IMR-90 (cell line): ENCODE measurements around the gene CHMP3. TPM values are rescaled to one million over a fixed set of nuclear protein-coding genes. Genes with fewer than 3 reads are reported as not detected.

ENCODE experiments used
- ATAC-seq: fragments of 200-7000 bp; cut with Tn5 transposase; 2 replicates; pipeline ENCODE4 v1.9.1; 2020; ENCODE audit warnings: low read depth, mild to moderate bottlenecking, moderate library complexity
- BruUV-seq: library from RNA; stranded (reverse); fragments of 400-500 nt; replicated peaks from 2 replicates; lab custom pipeline; 2021; lab: Mats Ljungman, UMichigan
- CTCF ChIA-PET: fragments of 300-600 bp; formaldehyde crosslinking; extraction: SDS; loops from one replicate; lab custom pipeline; 2021; ENCODE audit warnings: antibody characterized with exemption; lab: Yijun Ruan, JAX
- POLR2A ChIA-PET: fragments of 300-600 bp; sonication (Branson Sonifier 250); formaldehyde crosslinking; loops from one replicate; lab custom pipeline; 2022; ENCODE audit warnings: antibody characterized with exemption; ENCODE audit not compliant: unreplicated experiment; lab: Charles Lee
- DNase-seq: peaks from one replicate; pipeline ENCODE4 v3.0.0; 2013
- H2AFZ ChIP-seq: replicated peaks from 2 replicates; pipeline ENCODE3; 2013; ENCODE audit warnings: low read length, mild to moderate bottlenecking; ENCODE audit not compliant: poor library complexity
- H2AK5ac ChIP-seq: 2 replicates; pipeline ENCODE4 v1.6.1; 2013; ENCODE audit warnings: low read depth, low read length, inconsistent platforms
- H2AK9ac ChIP-seq: replicated peaks from 2 replicates; pipeline ENCODE3; 2013; ENCODE audit warnings: mild to moderate bottlenecking, low read depth, low read length, moderate library complexity; ENCODE audit not compliant: poor library complexity
- H2BK120ac ChIP-seq: 2 replicates; pipeline ENCODE4 v1.6.1; 2013; ENCODE audit warnings: low read depth, low read length, inconsistent platforms
- H2BK15ac ChIP-seq: 3 replicates; pipeline ENCODE4 v1.6.1; 2013; ENCODE audit warnings: low read depth, low read length, inconsistent platforms
- H2BK20ac ChIP-seq: 2 replicates; pipeline ENCODE4 v1.6.1; 2013; ENCODE audit warnings: low read depth, mild to moderate bottlenecking, inconsistent platforms, low read length, moderate library complexity
- H2BK5ac ChIP-seq: 2 replicates; pipeline ENCODE4 v1.6.1; 2013; ENCODE audit warnings: mild to moderate bottlenecking, low read depth, low read length, inconsistent platforms; ENCODE audit not compliant: poor library complexity, severe bottlenecking
- H3K14ac ChIP-seq: replicated peaks from 2 replicates; pipeline ENCODE4 v1.6.1; 2013; ENCODE audit warnings: low read depth, low read length, inconsistent platforms
- H3K18ac ChIP-seq: 2 replicates; pipeline ENCODE4 v1.6.1; 2013; ENCODE audit warnings: low read depth, low read length, control low read depth
- H3K23ac ChIP-seq: 2 replicates; pipeline ENCODE4 v1.6.1; 2013; ENCODE audit warnings: low read depth, low read length, inconsistent platforms
- H3K27ac ChIP-seq: 2 replicates; pipeline ENCODE4 v1.5.1; 2013; ENCODE audit warnings: mild to moderate bottlenecking, control low read depth, low read length; ENCODE audit not compliant: insufficient read depth
- H3K27me3 ChIP-seq: 2 replicates; pipeline ENCODE4 v1.6.1; 2013; ENCODE audit warnings: low read length; ENCODE audit not compliant: control insufficient read depth, insufficient read depth
- H3K36me3 ChIP-seq: 2 replicates; pipeline ENCODE4 v1.6.1; 2013; ENCODE audit warnings: low read length, mixed read lengths; ENCODE audit not compliant: control insufficient read depth, insufficient read depth
- H3K4ac ChIP-seq: 2 replicates; pipeline ENCODE4 v1.6.1; 2013; ENCODE audit warnings: low read depth, low read length, inconsistent platforms
- H3K4me1 ChIP-seq: 2 replicates; pipeline ENCODE4 v1.6.1; 2013; ENCODE audit warnings: low read length, mixed read lengths; ENCODE audit not compliant: control insufficient read depth, insufficient read depth
- H3K4me2 ChIP-seq: 2 replicates; pipeline ENCODE4 v1.6.1; 2013; ENCODE audit warnings: low read depth, mild to moderate bottlenecking, control low read depth, low read length, moderate library complexity
- H3K4me3 ChIP-seq: 2 replicates; pipeline ENCODE4 v1.5.1; 2013; ENCODE audit warnings: low read depth, mild to moderate bottlenecking, control low read depth, low read length, moderate library complexity; ENCODE audit not compliant: insufficient read depth
- H3K56ac ChIP-seq: 2 replicates; pipeline ENCODE4 v1.6.1; 2013; ENCODE audit warnings: low read length, inconsistent platforms; ENCODE audit not compliant: insufficient read depth; ENCODE audit errors: extremely low read depth
- H3K79me1 ChIP-seq, 2 experiments: 2 replicates each; pipeline ENCODE4 v1.6.1; 2013; ENCODE audit warnings: low read length in 2 of 2, inconsistent platforms in 1 of 2, low read depth in 1 of 2
- H3K9ac ChIP-seq: 2 replicates; pipeline ENCODE4 v1.6.1; 2013; ENCODE audit warnings: low read depth, low read length, control low read depth
- H3K9me1 ChIP-seq: 2 replicates; pipeline ENCODE4 v1.6.1; 2013; ENCODE audit warnings: low read length, inconsistent platforms; ENCODE audit not compliant: insufficient read depth
- H3K9me3 ChIP-seq: 2 replicates; pipeline ENCODE4 v1.6.1; 2013; ENCODE audit warnings: low read length; ENCODE audit not compliant: control insufficient read depth, insufficient read depth
- H4K20me1 ChIP-seq: 2 replicates; pipeline ENCODE4 v1.6.1; 2013; ENCODE audit warnings: low read length, inconsistent platforms; ENCODE audit not compliant: insufficient read depth
- H4K5ac ChIP-seq: 2 replicates; pipeline ENCODE4 v1.6.1; 2013; ENCODE audit warnings: mild to moderate bottlenecking, low read depth, low read length, control low read depth
- H4K8ac ChIP-seq, 2 experiments: 2 replicates each; pipeline ENCODE4 v1.6.1; 2013; ENCODE audit warnings: low read depth in 2 of 2, low read length in 2 of 2, control low read depth in 1 of 2, inconsistent platforms in 1 of 2
- H4K91ac ChIP-seq: 2 replicates; pipeline ENCODE4 v1.6.1; 2013; ENCODE audit warnings: low read depth, low read length, inconsistent platforms; ENCODE audit not compliant: insufficient read depth
- BHLHE40 ChIP-seq: fragments of 150-350 bp; IDR thresholded peaks from 2 replicates; pipeline ENCODE4 v1.6.1; 2016; ENCODE audit warnings: mild to moderate bottlenecking, low read depth, low read length
- CEBPB ChIP-seq: IDR thresholded peaks from 2 replicates; pipeline ENCODE4 v1.6.1; 2012; ENCODE audit warnings: low read depth, low read length, improper control_type of control experiment
- FOS ChIP-seq: fragments of 150-350 bp; IDR thresholded peaks from 2 replicates; pipeline ENCODE4 v1.6.1; 2016; ENCODE audit warnings: low read depth, low read length
- NFE2L2 ChIP-seq: fragments of 150-350 bp; IDR thresholded peaks from 2 replicates; pipeline ENCODE4 v1.6.1; 2016; ENCODE audit warnings: low read depth, mild to moderate bottlenecking, low read length
- WGBS, 2 experiments: methylation state at CpG; one replicate each; pipeline versions ENCODE4 v1.1.5 to v1.1.7; 2013; ENCODE audit warnings: missing lambda C conversion rate in 2 of 2; ENCODE audit not compliant: insufficient read length in 1 of 2; ENCODE audit errors: extremely low coverage in 2 of 2; 5-methylcytosine and 5-hydroxymethylcytosine counted together
- dilution Hi-C: fragments of 300-500 bp; cut with HindIII; formaldehyde crosslinking; loops from one replicate; pipeline ENCODE4 v1.14.3; 2018; ENCODE audit warnings: low sequenced_read_pairs; ENCODE audit not compliant: unreplicated experiment
- in situ Hi-C: fragments of 300-500 bp; cut with MboI; formaldehyde crosslinking; loops from 3 replicates; pipeline ENCODE4 v1.14.3; 2019; ENCODE audit warnings: low sequenced_read_pairs, inconsistent platforms, mixed read lengths
- intact Hi-C: fragments of 100-400 bp; cut with micrococcal nuclease; formaldehyde crosslinking; loops from 2 replicates; pipeline ENCODE4 v1.10.0; 2022
- polyA plus RNA-seq, 3 experiments: library from polyadenylated mRNA; depleted of rRNA; stranded (reverse); fragments of >200 nt; gene quantifications; 2 replicates each; pipeline ENCODE4 v1.2.3, GENCODE V29; 2012; ENCODE audit warnings: low replicate concordance in 1 of 3
- total RNA-seq: library from RNA; depleted of rRNA; stranded (reverse); fragments of >200 nt; gene quantifications from 2 replicates; pipeline ENCODE4 v1.2.3, GENCODE V29; 2012
- TF ChIP-seq, protein P1 (sequence below): conservative IDR thresholded peaks from 2 replicates; pipeline ENCODE4 v1.5.1; 2012; ENCODE audit warnings: mild to moderate bottlenecking, low read depth, low read length, improper control_type of control experiment

The CHMP3 gene
- total and polyA plus RNA-seq, 2 of the 4 experiments (the other 2 are of a cell fraction): 38.4 to 84.6 TPM

DNA sequence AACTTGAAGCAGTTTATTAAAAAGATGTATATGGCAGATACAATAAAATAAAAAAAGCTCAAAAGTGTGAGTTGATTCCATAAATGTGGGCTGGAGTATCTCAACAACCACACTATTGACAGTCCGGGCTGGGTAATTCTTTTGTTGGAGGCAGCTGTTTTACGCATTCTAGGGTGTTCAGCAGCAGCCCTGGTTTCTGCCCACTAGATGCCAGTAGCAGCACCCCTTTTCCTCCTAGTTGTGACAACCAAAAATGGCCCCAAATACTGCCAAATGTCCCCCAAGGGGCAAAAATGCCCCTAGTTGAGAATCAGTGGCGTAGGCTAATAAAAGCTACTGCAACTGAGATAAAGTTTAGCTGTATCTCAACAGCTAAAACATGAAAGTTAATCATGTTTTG, 44.8 kb downstream of the CHMP3 start:
- Histone ChIP-seq H3K27ac (no peak overlapping the region), H4K20me1 (no peaks in the 10 kb centered on the region; the same call in 1 of the 2 replicates), H2BK15ac (no peak overlapping the region), H3K4me3 (no peak overlapping the region), H3K56ac (no peak overlapping the region), H2AK5ac (no peak overlapping the region), H2AK9ac (no peak overlapping the region), H2BK5ac (no peak overlapping the region), H4K5ac (no peak overlapping the region), H3K4ac (no peak overlapping the region), H3K4me1 (no peaks in the 10 kb centered on the region; the same call in 1 of the 2 replicates), H3K79me1 (no peaks in the 10 kb centered on the region; a peak in 1 of 4 replicates), H3K23ac (no peak overlapping the region), H2AFZ (no peak overlapping the region), H4K8ac (no peak overlapping the region), H3K4me2 (no peak overlapping the region), H3K18ac (no peak overlapping the region), H3K36me3 (no peaks in the 10 kb centered on the region), H3K9me3 (peaks cover 6% of the 10 kb centered on the region; the same call in 1 of the 2 replicates), H3K27me3 (no peaks in the 10 kb centered on the region), H3K9me1 (no peaks in the 10 kb centered on the region), H2BK120ac (no peak overlapping the region), H3K14ac (no peak overlapping the region), H3K9ac (no peak overlapping the region), H2BK20ac (no peak overlapping the region), H4K91ac (no peak overlapping the region)
- ChIA-PET CTCF (interaction anchor here (0.6 kb wide), 1 partner anchor 32 kb away, joined by 3 read pairs; no protein-coding TSS in a partner anchor), POLR2A (interaction anchor here (0.9 kb wide), 1 partner anchor 12 kb away, joined by 4 read pairs; no protein-coding TSS in a partner anchor)
- ATAC-seq (peak; percentile 49; the same call in 1 of the 2 replicates), DNase-seq (no peak)
- WGBS, 2 experiments: no CpG with 5 or more reads among the region's 3 CpGs
- intact Hi-C loops (loop anchor here (5.0 kb wide), 1 partner anchor 104 kb away; the partner anchor contains the start of gene RNF103), in situ Hi-C loops (loop anchor here (10.0 kb wide), 1 partner anchor 86 kb away; no protein-coding TSS in a partner anchor), dilution Hi-C loops (no loop called here)
- BruUV-seq: no TSS peak
- TF ChIP-seq FOS (no peak), BHLHE40 (no peak), CEBPB (no peak), NFE2L2 (no peak)
- TF ChIP-seq, protein P1, sequence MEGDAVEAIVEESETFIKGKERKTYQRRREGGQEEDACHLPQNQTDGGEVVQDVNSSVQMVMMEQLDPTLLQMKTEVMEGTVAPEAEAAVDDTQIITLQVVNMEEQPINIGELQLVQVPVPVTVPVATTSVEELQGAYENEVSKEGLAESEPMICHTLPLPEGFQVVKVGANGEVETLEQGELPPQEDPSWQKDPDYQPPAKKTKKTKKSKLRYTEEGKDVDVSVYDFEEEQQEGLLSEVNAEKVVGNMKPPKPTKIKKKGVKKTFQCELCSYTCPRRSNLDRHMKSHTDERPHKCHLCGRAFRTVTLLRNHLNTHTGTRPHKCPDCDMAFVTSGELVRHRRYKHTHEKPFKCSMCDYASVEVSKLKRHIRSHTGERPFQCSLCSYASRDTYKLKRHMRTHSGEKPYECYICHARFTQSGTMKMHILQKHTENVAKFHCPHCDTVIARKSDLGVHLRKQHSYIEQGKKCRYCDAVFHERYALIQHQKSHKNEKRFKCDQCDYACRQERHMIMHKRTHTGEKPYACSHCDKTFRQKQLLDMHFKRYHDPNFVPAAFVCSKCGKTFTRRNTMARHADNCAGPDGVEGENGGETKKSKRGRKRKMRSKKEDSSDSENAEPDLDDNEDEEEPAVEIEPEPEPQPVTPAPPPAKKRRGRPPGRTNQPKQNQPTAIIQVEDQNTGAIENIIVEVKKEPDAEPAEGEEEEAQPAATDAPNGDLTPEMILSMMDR: peak; percentile 29; the same call in 1 of the 2 replicates
